Measurements from ENCODE around the gene MRO. TPM values are rescaled to one million over a fixed set of nuclear protein-coding genes. Genes with fewer than 3 reads are reported as not detected.
"Not testable (repeated sequence)": the region's sequence is repeated elsewhere in the genome, so short reads cannot be mapped to it uniquely, and the experiment has no call there.

MRO gene
- total RNA-seq, 1 donor from 2014 or later = not detected

DNA sequence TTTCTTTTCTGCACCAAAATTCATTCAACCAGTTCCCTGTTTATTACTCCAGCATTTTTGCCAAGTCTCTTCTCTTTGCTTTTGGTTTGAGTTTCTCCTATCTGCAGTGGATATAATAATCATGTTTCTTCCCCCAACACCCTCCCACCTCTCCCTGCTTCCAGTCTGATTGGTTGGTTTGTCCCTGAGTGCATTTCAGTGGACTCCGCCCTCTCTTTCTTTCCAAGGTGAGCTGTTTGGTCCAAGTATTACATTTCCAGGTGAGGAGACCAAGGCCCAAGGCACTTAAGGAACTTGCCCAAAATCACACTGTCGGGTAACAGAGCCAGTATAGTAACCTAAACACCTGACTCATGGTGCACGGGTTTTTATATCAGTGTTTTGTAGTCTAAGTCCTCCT is 17.7 kb downstream of the MRO start:
- peaks cover 7% of the 10 kb centered on the region for H3K27me3 Mint-ChIP-seq (ENCODE audit: low read depth)
- H3K4me3 Mint-ChIP-seq (ENCODE audit: low read depth) = no peak overlapping the region
- no peaks in the 10 kb centered on the region for H3K9me3 Mint-ChIP-seq
- intact Hi-C loops (cut with micrococcal nuclease) = no loop called here
- H3K4me1 Mint-ChIP-seq (ENCODE audit: low read depth) = no peaks in the 10 kb centered on the region
- no peaks in the 10 kb centered on the region for H3K36me3 Mint-ChIP-seq (ENCODE audit: low read depth)
- H3K27ac Mint-ChIP-seq = no peak overlapping the region
- DNase-seq (ENCODE audit: low spot score) = no peak

DNA sequence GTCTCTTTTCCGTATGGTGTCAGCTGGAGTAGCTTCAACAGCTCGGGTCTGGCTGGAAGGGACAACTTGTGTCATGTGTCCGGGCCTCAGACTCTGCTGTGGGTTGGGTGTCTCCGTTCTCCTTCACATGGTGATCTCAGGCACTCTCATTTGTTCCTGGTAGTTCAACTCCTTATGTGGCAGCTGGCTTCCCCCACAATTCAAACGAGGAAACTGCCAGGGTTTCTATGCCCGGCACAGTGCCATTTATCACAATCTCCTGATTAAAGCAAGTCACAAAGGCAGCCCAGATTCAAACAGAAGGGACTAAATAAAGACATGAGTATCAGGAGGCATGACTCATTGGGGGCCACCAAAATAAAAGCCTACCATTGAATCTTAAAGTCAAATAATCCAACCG is 22.7 kb downstream of the MRO start:
- Mint-ChIP-seq H3K27me3 (ENCODE audit: low read depth) (peaks cover 12% of the 10 kb centered on the region), H3K4me3 (ENCODE audit: low read depth) (no peak overlapping the region), H3K36me3 (ENCODE audit: low read depth) (no peaks in the 10 kb centered on the region), H3K4me1 (ENCODE audit: low read depth) (no peaks in the 10 kb centered on the region), H3K27ac (no peak overlapping the region), H3K9me3 (no peaks in the 10 kb centered on the region)
- intact Hi-C loops (cut with micrococcal nuclease) = no loop called here
- no peak for DNase-seq (ENCODE audit: low spot score)

DNA sequence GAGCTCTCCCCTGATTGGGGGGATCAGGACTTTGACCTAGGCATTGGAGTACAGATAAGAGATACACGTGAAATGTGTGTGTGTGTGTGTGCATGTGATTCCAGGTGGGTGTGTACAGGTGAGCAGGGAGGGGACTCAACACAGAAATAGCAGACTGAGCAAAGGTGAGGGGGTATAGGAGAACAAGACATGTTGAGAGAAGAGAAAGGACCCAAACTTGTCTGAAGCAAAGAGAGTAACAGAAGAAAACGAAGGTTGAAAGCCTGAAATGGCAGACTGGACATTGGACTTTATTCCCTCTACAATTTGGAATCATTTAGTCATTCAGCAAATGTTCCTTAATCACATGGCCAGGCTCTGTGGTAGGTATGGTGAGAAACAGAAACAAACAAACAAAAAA is 23.3 kb downstream of the MRO start:
- peaks cover 12% of the 10 kb centered on the region for H3K27me3 Mint-ChIP-seq (ENCODE audit: low read depth)

DNA sequence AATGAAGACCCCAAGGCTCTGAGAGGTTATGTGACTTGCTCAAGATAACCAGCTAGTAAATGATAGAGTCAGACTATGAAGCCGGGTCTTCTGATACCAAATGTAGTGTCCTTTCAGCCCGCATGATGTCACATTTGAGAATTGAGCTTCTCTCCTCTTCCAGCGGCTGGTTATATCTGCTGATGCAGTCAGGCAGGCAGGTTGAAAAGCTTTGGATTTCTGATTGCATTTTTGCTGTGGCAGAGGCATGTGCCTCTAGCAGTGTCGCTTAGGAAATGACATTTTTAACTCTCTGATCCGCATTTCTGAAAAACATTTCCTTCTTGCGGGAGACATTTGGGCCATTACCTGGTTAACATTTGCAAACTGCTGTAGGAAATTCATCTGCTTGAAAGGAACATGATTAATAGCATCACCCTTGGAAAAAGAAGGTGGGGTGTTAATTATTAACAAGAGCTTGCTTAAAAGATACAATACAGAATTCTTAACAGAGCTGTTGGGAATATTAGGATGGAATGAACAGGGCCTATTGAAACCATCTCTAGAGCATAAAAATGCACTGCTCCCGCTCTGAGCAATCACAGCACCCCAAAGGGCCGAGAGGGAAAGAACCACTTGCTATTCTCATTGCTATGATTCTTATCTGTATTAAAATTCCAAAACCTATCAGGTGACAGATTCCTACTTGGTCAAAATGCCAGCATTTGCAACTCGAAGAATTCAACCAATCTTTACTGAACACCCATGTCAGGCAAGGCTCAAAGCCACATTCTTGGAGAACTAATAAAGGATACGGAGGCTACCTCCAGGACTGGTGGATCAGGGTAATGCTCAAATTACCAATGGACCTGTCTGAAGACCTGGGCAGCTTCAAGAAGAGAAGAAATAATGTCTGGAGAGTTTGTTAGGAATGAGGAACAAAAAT is 25.9 kb downstream of the MRO start:
- DNase-seq (ENCODE audit: low spot score) = no peak
- H3K9me3 Mint-ChIP-seq = no peaks in the 10 kb centered on the region
- intact Hi-C loops (cut with micrococcal nuclease) = no loop called here
- no peaks in the 10 kb centered on the region for H3K4me1 Mint-ChIP-seq (ENCODE audit: low read depth)
- H3K4me3 Mint-ChIP-seq (ENCODE audit: low read depth) = no peak overlapping the region
- no peak overlapping the region for H3K27ac Mint-ChIP-seq
- no peaks in the 10 kb centered on the region for H3K36me3 Mint-ChIP-seq (ENCODE audit: low read depth)
- peaks cover 11% of the 10 kb centered on the region for H3K27me3 Mint-ChIP-seq (ENCODE audit: low read depth)

More for the DNA sequence above, 23.3 kb downstream of the MRO start:
- H3K4me1 Mint-ChIP-seq (ENCODE audit: low read depth) = no peaks in the 10 kb centered on the region
- no peak overlapping the region for H3K27ac Mint-ChIP-seq
- intact Hi-C loops (cut with micrococcal nuclease) = no loop called here
- H3K9me3 Mint-ChIP-seq = no peaks in the 10 kb centered on the region
- H3K36me3 Mint-ChIP-seq (ENCODE audit: low read depth) = no peaks in the 10 kb centered on the region
- no peak for DNase-seq (ENCODE audit: low spot score)
- no peak overlapping the region for H3K4me3 Mint-ChIP-seq (ENCODE audit: low read depth)

DNA sequence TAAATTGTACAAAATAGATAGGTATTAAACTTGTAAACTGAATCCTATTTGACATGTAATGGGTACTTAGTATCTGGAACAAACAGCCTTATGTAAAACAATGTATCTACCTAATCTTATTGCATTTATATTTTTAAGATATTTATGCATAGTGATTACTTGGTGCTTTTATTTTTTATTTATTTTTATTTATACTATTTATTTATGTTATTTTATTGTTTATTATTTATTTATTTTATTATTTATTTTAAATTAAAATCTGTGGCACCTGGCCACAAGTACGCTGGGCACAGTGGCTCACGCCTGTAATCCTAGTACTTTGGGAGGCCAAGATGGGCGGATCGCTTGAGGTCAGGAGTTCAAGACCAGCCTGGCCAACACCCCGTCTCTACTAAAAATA is 26.9 kb downstream of the MRO start:
- Mint-ChIP-seq H3K27me3 (ENCODE audit: low read depth) (peaks cover 11% of the 10 kb centered on the region), H3K4me3 (ENCODE audit: low read depth) (no peak overlapping the region), H3K36me3 (ENCODE audit: low read depth) (no peaks in the 10 kb centered on the region), H3K4me1 (ENCODE audit: low read depth) (no peaks in the 10 kb centered on the region), H3K27ac (no peak overlapping the region), H3K9me3 (no peaks in the 10 kb centered on the region)
- intact Hi-C loops (cut with micrococcal nuclease) = no loop called here
- no peak for DNase-seq (ENCODE audit: low spot score)

DNA sequence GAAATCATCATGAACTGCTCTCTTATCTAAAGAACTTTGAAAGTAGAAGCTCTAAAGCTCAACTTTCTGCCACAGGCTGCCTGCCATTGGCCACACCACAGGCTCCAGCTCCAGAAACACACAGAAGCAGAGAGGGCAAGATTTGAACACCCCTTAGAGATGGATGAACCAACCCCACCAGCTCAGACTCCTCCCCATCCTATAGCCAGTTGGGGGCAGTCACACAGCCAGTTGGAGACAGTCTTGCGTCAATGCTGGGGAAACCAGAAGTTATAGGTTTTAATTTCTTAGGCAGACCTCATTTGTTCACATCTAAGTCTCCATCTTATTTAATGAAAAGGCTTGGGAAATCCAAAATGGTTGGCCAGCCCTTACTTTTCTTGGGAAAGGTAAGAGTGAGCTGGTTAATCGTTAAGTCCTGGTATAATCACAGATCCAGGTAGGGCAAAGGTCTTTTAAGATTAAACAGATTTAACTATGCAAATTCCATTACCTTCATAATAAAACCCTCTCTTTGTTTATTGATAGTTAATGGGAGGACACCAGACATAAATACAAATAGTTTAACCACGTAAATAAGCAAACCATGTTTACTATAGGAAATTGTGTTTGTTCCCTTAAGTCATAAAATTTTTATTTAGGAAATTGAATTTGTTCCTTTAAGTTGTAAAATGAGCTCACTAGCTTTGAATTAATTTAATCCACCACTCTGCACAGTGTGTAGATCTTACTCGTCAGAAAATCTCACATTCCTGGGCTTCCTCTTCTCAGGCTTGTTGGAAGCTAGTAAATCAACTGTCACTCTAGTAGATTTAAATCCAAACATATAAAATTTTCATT is 28.0 kb downstream of the MRO start:
- no peaks in the 10 kb centered on the region for H3K36me3 Mint-ChIP-seq (ENCODE audit: low read depth)
- no peaks in the 10 kb centered on the region for H3K4me1 Mint-ChIP-seq (ENCODE audit: low read depth)
- H3K4me3 Mint-ChIP-seq (ENCODE audit: low read depth) = no peak overlapping the region
- no peak for DNase-seq (ENCODE audit: low spot score)
- intact Hi-C loops (cut with micrococcal nuclease) = no loop called here
- no peaks in the 10 kb centered on the region for H3K9me3 Mint-ChIP-seq
- no peak overlapping the region for H3K27ac Mint-ChIP-seq
- peaks cover 7% of the 10 kb centered on the region for H3K27me3 Mint-ChIP-seq (ENCODE audit: low read depth)

DNA sequence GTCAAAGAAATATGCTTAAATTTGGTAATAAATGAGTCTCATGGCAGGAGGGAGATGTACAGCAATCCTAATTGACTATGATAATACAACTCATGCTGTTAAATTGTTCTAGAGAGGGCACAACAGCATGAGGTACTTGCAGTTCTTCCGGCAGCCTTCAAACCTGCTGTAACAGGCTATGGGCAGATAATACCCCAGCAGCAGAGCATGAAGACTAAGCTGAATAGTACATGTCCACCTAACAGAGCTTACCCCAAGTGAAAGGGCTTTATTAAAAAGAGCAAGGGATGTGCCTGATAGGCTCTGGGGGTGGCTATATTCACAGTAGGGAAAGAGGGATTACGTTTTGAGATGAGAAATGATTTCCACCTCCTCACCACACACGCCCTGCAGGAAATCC is 28.9 kb downstream of the MRO start:
- no peaks in the 10 kb centered on the region for H3K9me3 Mint-ChIP-seq
- intact Hi-C loops (cut with micrococcal nuclease) = no loop called here
- H3K27me3 Mint-ChIP-seq (ENCODE audit: low read depth) = peaks cover 2% of the 10 kb centered on the region
- DNase-seq (ENCODE audit: low spot score) = no peak
- H3K4me3 Mint-ChIP-seq (ENCODE audit: low read depth) = no peak overlapping the region
- H3K36me3 Mint-ChIP-seq (ENCODE audit: low read depth) = no peaks in the 10 kb centered on the region
- no peak overlapping the region for H3K27ac Mint-ChIP-seq
- no peaks in the 10 kb centered on the region for H3K4me1 Mint-ChIP-seq (ENCODE audit: low read depth)

DNA sequence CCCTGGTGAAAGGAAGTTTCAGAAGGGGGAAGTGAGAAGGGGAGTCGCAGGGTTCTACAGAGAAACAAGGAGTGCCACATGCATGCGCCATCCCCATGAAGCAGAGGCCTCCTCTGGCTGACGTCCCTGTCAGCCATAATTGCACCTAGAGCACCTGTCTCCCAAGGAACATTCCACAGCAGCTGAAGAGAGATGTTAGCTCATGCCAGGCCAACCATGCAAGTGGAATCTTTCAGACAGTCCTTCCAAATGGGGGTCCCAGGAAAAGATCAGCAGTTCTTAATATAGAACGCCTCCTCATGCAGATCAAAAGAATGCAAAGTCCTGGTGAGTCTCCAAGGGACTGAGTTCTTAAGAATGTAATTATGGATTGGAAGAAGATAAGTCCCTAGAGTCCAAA is 29.6 kb downstream of the MRO start:
- no peaks in the 10 kb centered on the region for H3K4me1 Mint-ChIP-seq (ENCODE audit: low read depth)
- H3K9me3 Mint-ChIP-seq = no peaks in the 10 kb centered on the region
- intact Hi-C loops (cut with micrococcal nuclease) = no loop called here
- no peak for DNase-seq (ENCODE audit: low spot score)
- H3K4me3 Mint-ChIP-seq (ENCODE audit: low read depth) = no peak overlapping the region
- H3K36me3 Mint-ChIP-seq (ENCODE audit: low read depth) = no peaks in the 10 kb centered on the region
- peaks cover 2% of the 10 kb centered on the region for H3K27me3 Mint-ChIP-seq (ENCODE audit: low read depth)
- no peak overlapping the region for H3K27ac Mint-ChIP-seq

DNA sequence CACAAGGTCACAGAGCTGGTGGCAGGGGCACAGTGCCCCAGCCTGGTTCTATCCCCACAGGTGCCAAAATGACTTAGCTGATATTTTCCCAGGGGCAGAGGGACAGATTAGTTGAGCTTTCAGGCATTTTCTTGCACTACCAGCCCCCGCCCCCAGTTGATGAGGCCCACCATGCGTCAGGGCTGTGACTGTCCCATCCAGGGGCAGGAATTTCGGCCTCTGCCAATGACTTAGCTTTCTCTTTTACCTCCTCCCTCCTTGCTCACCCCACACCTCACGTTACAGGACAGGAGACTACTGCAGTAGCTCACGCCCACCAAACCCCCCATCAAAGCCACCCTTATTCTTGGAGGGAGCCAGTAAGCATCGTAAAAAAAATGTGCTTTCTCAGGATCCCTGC is 31.5 kb downstream of the MRO start:
- no peaks in the 10 kb centered on the region for H3K9me3 Mint-ChIP-seq
- no peaks in the 10 kb centered on the region for H3K4me1 Mint-ChIP-seq (ENCODE audit: low read depth)
- no peak overlapping the region for H3K27ac Mint-ChIP-seq
- intact Hi-C loops (cut with micrococcal nuclease) = no loop called here
- no peak overlapping the region for H3K4me3 Mint-ChIP-seq (ENCODE audit: low read depth)
- no peak for DNase-seq (ENCODE audit: low spot score)
- H3K36me3 Mint-ChIP-seq (ENCODE audit: low read depth) = no peaks in the 10 kb centered on the region
- peaks cover 8% of the 10 kb centered on the region for H3K27me3 Mint-ChIP-seq (ENCODE audit: low read depth)

DNA sequence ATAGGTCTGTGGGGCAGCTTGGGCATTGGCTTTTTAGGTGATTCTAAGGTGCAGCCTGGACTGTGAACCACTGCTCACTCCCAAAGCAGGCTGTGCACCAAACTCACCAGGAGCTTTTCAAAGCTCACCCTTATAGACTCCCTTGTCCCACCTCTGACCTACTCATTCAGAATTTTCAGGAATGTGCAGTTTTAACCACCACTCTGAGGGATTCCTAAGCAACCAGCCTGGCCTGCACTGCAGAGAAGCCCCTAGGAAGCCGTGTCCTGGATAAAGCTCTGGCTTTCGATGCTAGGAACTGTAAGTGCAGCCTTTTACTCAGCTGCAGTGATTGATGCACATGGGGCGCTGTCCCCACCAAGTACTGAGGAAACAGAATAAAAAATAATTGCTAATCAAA is 33.0 kb downstream of the MRO start:
- H3K27me3 Mint-ChIP-seq (ENCODE audit: low read depth) = peaks cover 8% of the 10 kb centered on the region
- DNase-seq (ENCODE audit: low spot score) = no peak
- H3K4me1 Mint-ChIP-seq (ENCODE audit: low read depth) = no peaks in the 10 kb centered on the region
- H3K36me3 Mint-ChIP-seq (ENCODE audit: low read depth) = no peaks in the 10 kb centered on the region
- no peak overlapping the region for H3K4me3 Mint-ChIP-seq (ENCODE audit: low read depth)
- H3K27ac Mint-ChIP-seq = no peak overlapping the region
- H3K9me3 Mint-ChIP-seq = no peaks in the 10 kb centered on the region
- intact Hi-C loops (cut with micrococcal nuclease) = no loop called here

DNA sequence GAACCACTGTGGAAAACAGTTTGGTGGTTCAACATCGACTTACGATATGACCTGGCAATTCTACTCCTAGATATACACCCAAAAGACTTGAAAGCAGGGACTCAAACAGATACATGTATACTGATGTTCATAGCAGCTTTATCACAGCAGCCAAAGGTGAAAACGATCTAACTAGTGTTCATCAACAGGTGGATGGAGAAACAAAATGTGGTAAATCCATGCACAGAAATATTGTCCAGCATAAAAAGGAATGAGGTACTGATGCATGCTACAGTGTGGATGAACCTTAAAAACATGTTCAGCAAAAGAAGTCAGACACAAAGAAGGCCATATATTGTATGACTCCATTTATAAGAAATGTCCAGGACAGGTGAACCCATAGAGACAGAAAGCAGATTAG is 36.3 kb downstream of the MRO start:
- Mint-ChIP-seq H3K9me3 (no peaks in the 10 kb centered on the region), H3K4me1 (ENCODE audit: low read depth) (no peaks in the 10 kb centered on the region), H3K27me3 (ENCODE audit: low read depth) (peaks cover 7% of the 10 kb centered on the region), H3K4me3 (ENCODE audit: low read depth) (no peak overlapping the region), H3K36me3 (ENCODE audit: low read depth) (no peaks in the 10 kb centered on the region), H3K27ac (no peak overlapping the region)
- intact Hi-C loops (cut with micrococcal nuclease) = no loop called here
- DNase-seq (ENCODE audit: low spot score) = no peak

DNA sequence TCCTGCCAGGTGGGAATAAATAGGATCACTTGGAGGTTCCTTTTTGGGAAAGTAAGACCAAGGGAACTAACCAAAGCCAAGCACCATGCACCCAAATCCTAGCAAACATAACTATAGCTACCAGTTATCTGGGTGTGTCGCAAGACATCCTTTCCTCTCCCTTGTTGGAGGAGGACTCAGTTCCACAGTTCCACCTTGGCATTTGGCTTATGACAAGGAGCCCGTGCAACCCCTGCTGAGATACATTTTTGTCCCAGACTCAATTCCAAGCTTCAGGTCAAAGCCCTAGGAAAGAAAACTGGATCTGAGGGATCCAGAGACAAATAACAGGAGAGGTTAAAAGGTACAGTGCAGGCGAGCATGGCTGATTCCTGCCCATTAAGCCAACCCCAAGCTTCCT is 40.8 kb downstream of the MRO start:
- H3K27me3 Mint-ChIP-seq (ENCODE audit: low read depth); H3K36me3 Mint-ChIP-seq (ENCODE audit: low read depth); intact Hi-C loops (cut with micrococcal nuclease): not testable (repeated sequence)

DNA sequence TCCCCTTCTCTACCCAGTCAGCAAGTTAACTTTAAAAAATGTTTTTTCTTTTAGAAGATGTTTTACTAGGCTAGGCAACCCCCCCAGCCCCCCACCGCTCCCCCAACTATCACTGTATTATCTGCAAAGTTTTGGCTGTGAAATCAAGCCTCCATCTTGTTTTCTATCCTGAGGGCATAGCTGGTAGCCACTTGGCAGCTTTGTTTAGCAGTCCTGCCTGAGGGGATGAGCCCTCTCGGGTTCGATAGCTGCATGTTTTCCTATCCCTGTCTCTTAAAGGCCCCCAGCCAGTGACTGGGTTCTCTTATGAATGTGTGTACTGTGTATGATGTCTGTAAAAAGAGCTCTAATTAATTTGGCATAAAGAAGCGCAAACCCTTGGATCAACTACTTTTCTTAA is 43.4 kb downstream of the MRO start:
- DNase-seq (ENCODE audit: low spot score) = no peak
- Mint-ChIP-seq H3K27me3 (ENCODE audit: low read depth) (peaks cover 5% of the 10 kb centered on the region), H3K4me3 (ENCODE audit: low read depth) (no peak overlapping the region), H3K27ac (no peak overlapping the region), H3K36me3 (ENCODE audit: low read depth) (no peaks in the 10 kb centered on the region), H3K4me1 (ENCODE audit: low read depth) (no peaks in the 10 kb centered on the region), H3K9me3 (no peaks in the 10 kb centered on the region)
- intact Hi-C loops (cut with micrococcal nuclease) = no loop called here

More for the DNA sequence above, 40.8 kb downstream of the MRO start:
- not testable (repeated sequence) for H3K27ac Mint-ChIP-seq; DNase-seq (ENCODE audit: low spot score); H3K9me3 Mint-ChIP-seq; H3K4me3 Mint-ChIP-seq (ENCODE audit: low read depth); H3K4me1 Mint-ChIP-seq (ENCODE audit: low read depth)
